ENCODE measurements around the gene AGMO. TPM values are rescaled to one million over a fixed set of nuclear protein-coding genes. Genes with fewer than 3 reads are reported as not detected.

The AGMO gene
- total RNA-seq, 2 experiments from 2014 or later = not detected

DNA sequence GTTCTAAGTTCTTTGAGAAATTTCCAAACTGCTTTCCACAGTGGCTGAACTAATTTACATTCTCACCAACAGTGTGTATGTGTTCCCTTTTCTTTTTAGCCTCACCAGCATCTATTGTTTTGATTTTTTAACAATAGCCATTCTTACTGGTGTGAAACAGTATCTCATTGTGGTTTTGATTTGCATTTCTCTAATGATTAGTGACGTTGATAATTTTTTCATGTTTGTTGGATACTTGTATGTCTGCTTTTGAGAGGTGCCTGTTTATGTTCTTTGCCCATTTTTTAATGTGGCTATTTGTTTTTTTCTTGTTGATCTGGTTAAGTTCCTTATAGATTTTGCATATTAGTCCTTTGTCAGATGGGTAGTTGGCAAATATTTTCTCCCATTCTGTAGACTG lies 191.4 kb downstream of the AGMO start:
- Mint-ChIP-seq H3K9me3 (peaks cover 3% of the 10 kb centered on the region), H3K4me1 (ENCODE audit: low read depth) (no peaks in the 10 kb centered on the region), H3K36me3 (ENCODE audit: low read depth) (no peaks in the 10 kb centered on the region), H3K4me3 (no peak overlapping the region), H3K27ac (no peak overlapping the region), H3K27me3 (no peaks in the 10 kb centered on the region)
- DNase-seq (no peak), ATAC-seq (no peak)
- TF ChIP-seq, protein P1, sequence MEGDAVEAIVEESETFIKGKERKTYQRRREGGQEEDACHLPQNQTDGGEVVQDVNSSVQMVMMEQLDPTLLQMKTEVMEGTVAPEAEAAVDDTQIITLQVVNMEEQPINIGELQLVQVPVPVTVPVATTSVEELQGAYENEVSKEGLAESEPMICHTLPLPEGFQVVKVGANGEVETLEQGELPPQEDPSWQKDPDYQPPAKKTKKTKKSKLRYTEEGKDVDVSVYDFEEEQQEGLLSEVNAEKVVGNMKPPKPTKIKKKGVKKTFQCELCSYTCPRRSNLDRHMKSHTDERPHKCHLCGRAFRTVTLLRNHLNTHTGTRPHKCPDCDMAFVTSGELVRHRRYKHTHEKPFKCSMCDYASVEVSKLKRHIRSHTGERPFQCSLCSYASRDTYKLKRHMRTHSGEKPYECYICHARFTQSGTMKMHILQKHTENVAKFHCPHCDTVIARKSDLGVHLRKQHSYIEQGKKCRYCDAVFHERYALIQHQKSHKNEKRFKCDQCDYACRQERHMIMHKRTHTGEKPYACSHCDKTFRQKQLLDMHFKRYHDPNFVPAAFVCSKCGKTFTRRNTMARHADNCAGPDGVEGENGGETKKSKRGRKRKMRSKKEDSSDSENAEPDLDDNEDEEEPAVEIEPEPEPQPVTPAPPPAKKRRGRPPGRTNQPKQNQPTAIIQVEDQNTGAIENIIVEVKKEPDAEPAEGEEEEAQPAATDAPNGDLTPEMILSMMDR (IDR thresholded peaks at IDR 0.05) = no peak
- intact Hi-C loops (cut with micrococcal nuclease) = no loop called here
- CTCF ChIA-PET = no interaction called here
- POLR2A ChIA-PET = no interaction called here

DNA sequence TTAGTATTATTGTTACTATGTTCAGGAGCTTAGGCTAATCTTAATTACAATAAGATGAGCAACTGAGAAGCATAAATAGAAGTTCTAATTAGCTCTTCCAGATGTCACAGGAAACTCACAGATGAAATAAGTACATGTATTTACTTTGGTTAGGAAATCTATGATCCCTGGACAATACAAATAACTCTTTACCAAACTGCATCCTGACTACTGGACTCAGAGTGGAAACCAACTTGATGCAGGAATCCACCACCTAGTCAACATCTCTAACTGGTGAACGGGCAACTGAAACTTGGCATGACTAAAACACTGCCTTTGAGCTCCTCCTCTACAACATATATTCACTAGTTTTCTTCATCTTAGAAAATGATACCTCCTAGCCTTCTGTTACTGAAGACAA lies 193.2 kb downstream of the AGMO start:
- DNase-seq (no peak), ATAC-seq (no peak)
- no peaks in the 10 kb centered on the region for H3K27me3 Mint-ChIP-seq
- TF ChIP-seq, protein P1 (IDR thresholded peaks at IDR 0.05) = no peak
- H3K36me3 Mint-ChIP-seq (ENCODE audit: low read depth) = no peaks in the 10 kb centered on the region
- no peaks in the 10 kb centered on the region for H3K4me1 Mint-ChIP-seq (ENCODE audit: low read depth)
- ChIA-PET CTCF (no interaction called here), POLR2A (interaction anchor here (0.7 kb wide), 1 partner anchor 49 kb away, joined by 3 read pairs; no protein-coding TSS in a partner anchor)
- intact Hi-C loops (cut with micrococcal nuclease) = no loop called here
- no peak overlapping the region for H3K4me3 Mint-ChIP-seq
- H3K27ac Mint-ChIP-seq = no peak overlapping the region
- peaks cover 3% of the 10 kb centered on the region for H3K9me3 Mint-ChIP-seq

DNA sequence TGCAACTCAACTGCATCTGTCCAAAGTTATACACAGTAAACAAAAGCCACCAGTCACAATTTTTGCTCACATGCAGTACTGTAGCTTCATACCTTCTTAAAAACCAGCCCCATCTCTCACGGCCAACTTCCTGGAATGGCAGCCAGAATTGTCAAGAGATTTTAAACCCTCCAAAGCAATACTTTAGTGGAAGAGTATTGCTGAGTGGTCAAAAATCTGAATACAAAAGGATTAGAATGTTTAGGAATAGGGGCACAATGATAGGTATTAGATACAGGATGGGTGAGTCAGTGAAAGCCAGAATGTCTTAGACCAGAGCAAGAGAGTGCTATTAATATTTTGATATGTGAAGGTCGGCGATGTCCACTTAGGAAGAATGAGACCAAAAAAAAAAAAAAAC lies 193.9 kb downstream of the AGMO start:
- ChIA-PET POLR2A (no interaction called here), CTCF (no interaction called here)
- Mint-ChIP-seq H3K27ac (no peak overlapping the region), H3K4me3 (no peak overlapping the region), H3K27me3 (no peaks in the 10 kb centered on the region), H3K9me3 (peaks cover 3% of the 10 kb centered on the region), H3K4me1 (ENCODE audit: low read depth) (no peaks in the 10 kb centered on the region), H3K36me3 (ENCODE audit: low read depth) (no peaks in the 10 kb centered on the region)
- ATAC-seq (no peak), DNase-seq (no peak)
- intact Hi-C loops (cut with micrococcal nuclease) = no loop called here
- TF ChIP-seq, protein P1 (IDR thresholded peaks at IDR 0.05) = no peak

DNA sequence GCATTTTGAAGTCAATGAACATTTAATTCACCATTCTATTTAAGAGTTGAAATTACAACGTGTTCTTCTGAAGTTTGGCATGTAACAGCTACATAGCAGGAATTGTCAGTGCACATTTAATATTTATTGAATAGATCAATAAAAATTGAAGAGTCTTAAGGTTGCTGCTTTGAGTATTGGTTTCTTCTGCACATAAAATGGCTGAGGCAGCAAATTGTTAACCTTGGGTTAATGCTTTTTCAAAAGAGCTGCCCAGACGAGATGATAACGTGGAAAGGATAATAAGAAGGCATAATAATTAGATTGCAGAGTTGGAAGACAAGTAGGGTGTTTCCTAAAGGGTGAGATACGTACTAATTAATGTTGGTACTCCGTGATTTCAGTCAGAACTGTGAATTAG lies 203.7 kb downstream of the AGMO start:
- ChIA-PET CTCF (no interaction called here), POLR2A (no interaction called here)
- no peak overlapping the region for H3K4me3 Mint-ChIP-seq
- no peaks in the 10 kb centered on the region for H3K9me3 Mint-ChIP-seq
- DNase-seq (no peak), ATAC-seq (no peak)
- H3K27me3 Mint-ChIP-seq = no peaks in the 10 kb centered on the region
- TF ChIP-seq, protein P1 (IDR thresholded peaks at IDR 0.05) = no peak
- no peaks in the 10 kb centered on the region for H3K36me3 Mint-ChIP-seq (ENCODE audit: low read depth)
- H3K27ac Mint-ChIP-seq = no peak overlapping the region
- intact Hi-C loops (cut with micrococcal nuclease) = no loop called here
- no peaks in the 10 kb centered on the region for H3K4me1 Mint-ChIP-seq (ENCODE audit: low read depth)

DNA sequence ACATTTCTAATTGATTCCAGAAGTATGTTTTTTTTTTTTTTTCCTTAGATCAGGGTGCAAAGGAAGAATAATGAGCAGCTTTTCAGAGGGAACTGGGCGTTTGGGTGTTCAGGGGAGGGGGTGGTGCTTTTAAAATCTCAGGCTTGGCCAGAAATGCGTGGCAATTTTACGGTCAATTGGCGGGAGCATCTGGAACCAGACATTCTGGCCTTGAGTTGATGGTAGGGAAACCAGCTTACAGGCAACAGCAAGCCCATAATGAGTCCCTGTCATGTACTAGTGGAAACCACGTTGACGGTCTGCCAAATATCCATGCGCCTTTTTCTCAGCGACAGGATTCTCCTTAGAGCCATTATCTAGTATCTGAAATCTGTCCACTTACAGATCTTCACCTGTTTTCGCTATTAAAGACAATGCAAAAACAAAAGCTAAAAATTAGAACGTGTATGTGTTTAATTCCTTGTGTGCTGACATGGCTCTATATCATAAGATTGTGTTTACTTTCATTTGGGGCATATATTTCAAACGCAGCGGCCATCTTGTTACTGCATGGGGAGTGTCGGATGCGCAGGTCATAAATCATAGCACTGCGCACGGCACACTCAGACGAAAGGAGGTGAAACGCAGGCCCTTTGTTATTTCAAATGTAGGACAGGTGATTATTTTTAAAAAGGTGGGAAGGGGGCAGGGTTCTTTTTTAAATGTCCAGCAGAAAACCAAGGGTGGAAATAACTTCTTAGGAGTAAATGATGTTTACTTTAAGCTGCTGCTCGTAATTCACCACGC lies 209.2 kb downstream of the AGMO start:
- TF ChIP-seq, protein P1 (IDR thresholded peaks at IDR 0.05) = no peak
- no peaks in the 10 kb centered on the region for H3K27me3 Mint-ChIP-seq
- ChIA-PET POLR2A (no interaction called here), CTCF (no interaction called here)
- no peaks in the 10 kb centered on the region for H3K36me3 Mint-ChIP-seq (ENCODE audit: low read depth)
- H3K27ac Mint-ChIP-seq = no peak overlapping the region
- DNase-seq (no peak), ATAC-seq (no peak)
- no peak overlapping the region for H3K4me3 Mint-ChIP-seq
- no peaks in the 10 kb centered on the region for H3K4me1 Mint-ChIP-seq (ENCODE audit: low read depth)
- intact Hi-C loops (cut with micrococcal nuclease) = no loop called here
- peaks cover 2% of the 10 kb centered on the region for H3K9me3 Mint-ChIP-seq
